AG10803 (cell line): ENCODE results near the gene CARD11.
A peak's percentile ranks its signal among the peaks of the same experiment; 100 is the strongest.

Experiments
- DNase-seq: peaks from one replicate; pipeline ENCODE4 v3.0.0; 2010; ENCODE audit warnings: low read depth
- H3K4me3 ChIP-seq: 2 replicates; pipeline ENCODE4 v1.5.1; 2011; ENCODE audit warnings: mild to moderate bottlenecking, low read length, control low read depth
- TF ChIP-seq, protein P1 (sequence below): conservative IDR thresholded peaks from 2 replicates; pipeline ENCODE4 v1.5.1; 2011; ENCODE audit warnings: mild to moderate bottlenecking, low read length, control low read depth, inconsistent platforms

Gene CARD11

GRCh38 chr7:2896131-2896530 lies 147.5 kb downstream of the CARD11 start:
- H3K4me3 ChIP-seq: no peak overlapping the region
- no peak for DNase-seq
- TF ChIP-seq, protein P1, sequence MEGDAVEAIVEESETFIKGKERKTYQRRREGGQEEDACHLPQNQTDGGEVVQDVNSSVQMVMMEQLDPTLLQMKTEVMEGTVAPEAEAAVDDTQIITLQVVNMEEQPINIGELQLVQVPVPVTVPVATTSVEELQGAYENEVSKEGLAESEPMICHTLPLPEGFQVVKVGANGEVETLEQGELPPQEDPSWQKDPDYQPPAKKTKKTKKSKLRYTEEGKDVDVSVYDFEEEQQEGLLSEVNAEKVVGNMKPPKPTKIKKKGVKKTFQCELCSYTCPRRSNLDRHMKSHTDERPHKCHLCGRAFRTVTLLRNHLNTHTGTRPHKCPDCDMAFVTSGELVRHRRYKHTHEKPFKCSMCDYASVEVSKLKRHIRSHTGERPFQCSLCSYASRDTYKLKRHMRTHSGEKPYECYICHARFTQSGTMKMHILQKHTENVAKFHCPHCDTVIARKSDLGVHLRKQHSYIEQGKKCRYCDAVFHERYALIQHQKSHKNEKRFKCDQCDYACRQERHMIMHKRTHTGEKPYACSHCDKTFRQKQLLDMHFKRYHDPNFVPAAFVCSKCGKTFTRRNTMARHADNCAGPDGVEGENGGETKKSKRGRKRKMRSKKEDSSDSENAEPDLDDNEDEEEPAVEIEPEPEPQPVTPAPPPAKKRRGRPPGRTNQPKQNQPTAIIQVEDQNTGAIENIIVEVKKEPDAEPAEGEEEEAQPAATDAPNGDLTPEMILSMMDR: no peak

GRCh38 chr7:2894118-2894940 lies 149.3 kb downstream of the CARD11 start:
- H3K4me3 ChIP-seq: no peak overlapping the region
- no peak for DNase-seq

GRCh38 chr7:2893411-2893861 lies 150.2 kb downstream of the CARD11 start:
- H3K4me3 ChIP-seq: no peak overlapping the region
- DNase-seq: no peak
- TF ChIP-seq, protein P1: no peak

More at GRCh38 chr7:2894118-2894940, 149.3 kb downstream of the CARD11 start:
- TF ChIP-seq, protein P1: no peak

- TF ChIP-seq, protein P1: no peak
- DNase-seq: no peak
- H3K4me3 ChIP-seq: no peak overlapping the region
These were observed 151.1 kb downstream of the CARD11 start for GRCh38 chr7:2892549-2892948.

DNA sequence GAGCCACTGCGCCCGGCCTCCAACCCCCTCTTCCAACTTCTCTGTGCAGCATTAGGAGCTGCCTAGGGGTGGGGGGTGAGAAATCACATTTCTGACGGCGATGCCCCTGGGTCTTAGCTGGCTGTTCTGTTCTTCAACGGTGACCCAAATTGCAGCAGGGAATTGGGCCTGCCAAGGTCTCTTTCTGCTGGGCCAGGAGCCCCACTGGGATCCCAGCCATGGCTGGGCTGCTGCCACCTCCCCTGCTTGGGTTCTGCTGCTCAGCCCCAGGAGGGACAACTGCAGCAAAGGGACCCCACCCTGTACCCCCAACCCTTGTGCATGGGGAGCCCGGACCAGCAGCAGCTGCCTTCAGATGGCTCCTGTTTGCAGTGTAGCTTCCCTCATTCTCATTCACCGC lies 155.9 kb downstream of the CARD11 start:
- TF ChIP-seq, protein P1: no peak
- H3K4me3 ChIP-seq: no peak overlapping the region
- DNase-seq: no peak

- DNase-seq: peak; percentile 71
- no peak overlapping the region for H3K4me3 ChIP-seq
These were observed 156.8 kb downstream of the CARD11 start for GRCh38 chr7:2886900-2887299.

More at GRCh38 chr7:2886900-2887299, 156.8 kb downstream of the CARD11 start:
- TF ChIP-seq, protein P1: peak; percentile 75
